Mucosa of rectum (tissue), 2 donors: ENCODE data around the gene TP53BP2.
A peak's percentile ranks its signal among the peaks of the same experiment; 100 is the strongest.
"Not testable (repeated sequence)": the region's sequence is repeated elsewhere in the genome, so short reads cannot be mapped to it uniquely, and the experiment has no call there.

Experiments
- H3K27ac ChIP-seq, 2 donors: one replicate each; pipeline ENCODE4 v1.7.0; 2013; ENCODE audit warnings: inconsistent platforms in 2 of 2, low read depth in 2 of 2, low read length in 2 of 2
- H3K27me3 ChIP-seq, 2 donors: one replicate each; pipeline ENCODE4 v1.7.0; 2013; ENCODE audit warnings: low read length in 2 of 2; ENCODE audit not compliant: control insufficient read depth in 2 of 2, insufficient read depth in 2 of 2
- H3K36me3 ChIP-seq, 2 donors: one replicate each; pipeline ENCODE4 v1.7.0; 2013; ENCODE audit warnings: low read length in 2 of 2; ENCODE audit not compliant: control insufficient read depth in 2 of 2, insufficient read depth in 2 of 2
- H3K4me1 ChIP-seq, 2 donors: one replicate each; pipeline ENCODE4 v1.7.0; 2013; ENCODE audit warnings: low read length in 2 of 2, mild to moderate bottlenecking in 1 of 2; ENCODE audit not compliant: control insufficient read depth in 2 of 2, insufficient read depth in 2 of 2
- H3K4me3 ChIP-seq, 2 donors: one replicate each; pipeline ENCODE4 v1.7.0; 2013; ENCODE audit warnings: low read length in 2 of 2
- H3K9ac ChIP-seq, 2 donors: one replicate each; pipeline ENCODE4 v1.7.0; 2013; ENCODE audit warnings: low read length in 2 of 2, low read depth in 1 of 2, mild to moderate bottlenecking in 1 of 2
- H3K9me3 ChIP-seq, 2 donors: one replicate each; pipeline ENCODE4 v1.7.0; 2013; ENCODE audit warnings: low read length in 2 of 2; ENCODE audit not compliant: control insufficient read depth in 2 of 2
- donor health status: healthy.
- donor health status: Normal muscosa, but diverticular disease.

The TP53BP2 gene

GRCh38 chr1:223747838-223748335 is 97.9 kb downstream of the TP53BP2 start:
- Histone ChIP-seq H3K4me3 (no peak overlapping the region), H3K36me3 (peaks cover 60 to 68% of the 10 kb centered on the region in 2 donors), H3K4me1 (peaks cover 14 to 15% of the 10 kb centered on the region in 2 donors), H3K27me3 (no peaks in the 10 kb centered on the region), H3K9me3 (no peaks in the 10 kb centered on the region), H3K27ac (peak overlapping the region; percentile 53 to 62), H3K9ac (peak overlapping the region; percentile 35 to 73)

GRCh38 chr1:223745731-223746130 is 100.0 kb downstream of the TP53BP2 start:
- peaks cover 16% of the 10 kb centered on the region in 2 donors for H3K4me1 ChIP-seq
- no peaks in the 10 kb centered on the region for H3K9me3 ChIP-seq
- H3K36me3 ChIP-seq = peaks cover 46 to 49% of the 10 kb centered on the region in 2 donors
- H3K27ac ChIP-seq = no peak overlapping the region
- H3K27me3 ChIP-seq = no peaks in the 10 kb centered on the region
- H3K4me3 ChIP-seq = no peak overlapping the region
- no peak overlapping the region for H3K9ac ChIP-seq

DNA sequence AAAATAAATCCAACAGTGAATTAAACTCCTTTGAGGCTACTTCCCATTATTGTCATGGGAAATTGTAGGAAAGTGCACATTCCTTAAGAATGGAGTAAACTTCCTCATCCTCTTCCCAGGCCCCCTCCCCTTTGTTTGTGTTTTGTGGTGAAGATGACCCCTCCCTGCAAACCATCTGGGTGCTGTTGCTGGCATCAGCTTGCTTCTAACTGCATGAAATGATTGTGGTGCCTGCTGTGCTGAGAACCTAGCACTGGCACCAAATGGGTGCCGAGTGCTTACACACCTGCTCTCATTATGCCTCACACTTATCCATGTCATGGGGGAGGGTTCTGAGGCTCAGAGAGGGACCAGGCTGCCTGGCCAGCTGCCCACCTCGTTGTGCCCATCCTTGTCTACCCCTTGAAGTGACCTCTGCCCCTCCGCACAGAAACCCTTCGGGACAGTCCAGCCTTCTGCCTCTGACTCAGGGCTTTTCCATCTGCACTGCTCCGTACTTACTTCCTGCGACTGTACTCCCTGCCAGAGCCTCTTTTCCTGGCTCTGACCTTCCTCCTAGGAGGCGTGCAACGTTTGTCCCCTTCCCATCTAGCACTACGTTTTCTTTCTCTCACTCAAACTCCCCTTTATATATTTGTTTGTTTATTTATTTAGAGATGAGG is 102.8 kb downstream of the TP53BP2 start:
- Histone ChIP-seq H3K4me1 (peaks cover 23 to 24% of the 10 kb centered on the region in 2 donors), H3K27ac (no peak overlapping the region), H3K4me3 (no peak overlapping the region), H3K9me3 (no peaks in the 10 kb centered on the region), H3K36me3 (peaks cover 35 to 43% of the 10 kb centered on the region in 2 donors), H3K27me3 (no peaks in the 10 kb centered on the region), H3K9ac (no peak overlapping the region)

GRCh38 chr1:223741861-223742260 is 103.9 kb downstream of the TP53BP2 start:
- peaks cover 30 to 34% of the 10 kb centered on the region in 2 donors for H3K36me3 ChIP-seq
- no peak overlapping the region for H3K4me3 ChIP-seq
- no peaks in the 10 kb centered on the region for H3K27me3 ChIP-seq
- H3K9me3 ChIP-seq = no peaks in the 10 kb centered on the region
- H3K9ac ChIP-seq = no peak overlapping the region
- H3K4me1 ChIP-seq = peaks cover 27 to 29% of the 10 kb centered on the region in 2 donors
- H3K27ac ChIP-seq = no peak overlapping the region

- H3K9me3 ChIP-seq, H3K27me3 ChIP-seq: not testable (repeated sequence)
- peak overlapping the region in 1 of 2 donors; percentile 8 for H3K4me3 ChIP-seq
- peak overlapping the region in 1 of 2 donors; percentile 65 for H3K9ac ChIP-seq
- peaks cover 27 to 34% of the 10 kb centered on the region in 2 donors for H3K4me1 ChIP-seq
- peaks cover 21% of the 10 kb centered on the region in 2 donors for H3K36me3 ChIP-seq
- peak overlapping the region; percentile 87 to 95 for H3K27ac ChIP-seq
Observed at GRCh38 chr1:223740038-223740736, 105.6 kb downstream of the TP53BP2 start.

DNA sequence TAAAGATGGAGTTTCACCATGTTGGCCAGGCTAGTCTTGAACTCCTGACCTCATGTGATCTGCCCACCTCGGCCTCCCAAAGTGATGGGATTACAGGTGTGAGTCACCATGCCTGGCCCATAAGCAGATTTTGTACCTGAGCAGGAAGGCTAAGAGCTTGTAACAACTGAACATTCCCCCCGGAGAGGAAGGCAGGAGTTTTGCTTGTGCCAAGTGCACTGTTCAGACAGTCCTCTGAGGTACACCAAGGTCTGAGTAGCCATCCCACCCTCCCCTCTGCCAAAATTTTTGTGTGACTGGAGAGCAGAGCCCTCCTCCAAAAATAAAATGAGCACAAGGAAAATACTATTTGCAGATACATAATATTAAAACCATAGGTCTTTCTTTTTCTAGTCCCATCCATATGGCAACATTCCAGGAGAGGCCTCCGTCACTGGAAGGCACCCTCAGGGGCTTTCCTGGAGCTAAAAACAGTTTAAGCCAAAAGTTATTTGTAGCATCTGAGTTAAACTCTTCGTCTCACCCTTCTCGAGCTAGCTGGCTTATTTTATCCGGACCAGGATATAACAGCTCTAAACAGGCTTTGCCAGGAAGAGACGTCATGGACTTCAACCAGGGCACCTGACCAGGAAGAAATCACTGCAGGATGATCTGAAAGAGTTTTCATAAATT is 106.2 kb downstream of the TP53BP2 start:
- H3K4me3 ChIP-seq = no peak overlapping the region
- H3K9ac ChIP-seq = peak overlapping the region; percentile 24 to 65
- peaks cover 15 to 17% of the 10 kb centered on the region in 2 donors for H3K36me3 ChIP-seq
- peaks cover 27 to 39% of the 10 kb centered on the region in 2 donors for H3K4me1 ChIP-seq
- H3K27me3 ChIP-seq = no peaks in the 10 kb centered on the region
- H3K9me3 ChIP-seq = no peaks in the 10 kb centered on the region
- peak overlapping the region; percentile 87 to 95 for H3K27ac ChIP-seq

DNA sequence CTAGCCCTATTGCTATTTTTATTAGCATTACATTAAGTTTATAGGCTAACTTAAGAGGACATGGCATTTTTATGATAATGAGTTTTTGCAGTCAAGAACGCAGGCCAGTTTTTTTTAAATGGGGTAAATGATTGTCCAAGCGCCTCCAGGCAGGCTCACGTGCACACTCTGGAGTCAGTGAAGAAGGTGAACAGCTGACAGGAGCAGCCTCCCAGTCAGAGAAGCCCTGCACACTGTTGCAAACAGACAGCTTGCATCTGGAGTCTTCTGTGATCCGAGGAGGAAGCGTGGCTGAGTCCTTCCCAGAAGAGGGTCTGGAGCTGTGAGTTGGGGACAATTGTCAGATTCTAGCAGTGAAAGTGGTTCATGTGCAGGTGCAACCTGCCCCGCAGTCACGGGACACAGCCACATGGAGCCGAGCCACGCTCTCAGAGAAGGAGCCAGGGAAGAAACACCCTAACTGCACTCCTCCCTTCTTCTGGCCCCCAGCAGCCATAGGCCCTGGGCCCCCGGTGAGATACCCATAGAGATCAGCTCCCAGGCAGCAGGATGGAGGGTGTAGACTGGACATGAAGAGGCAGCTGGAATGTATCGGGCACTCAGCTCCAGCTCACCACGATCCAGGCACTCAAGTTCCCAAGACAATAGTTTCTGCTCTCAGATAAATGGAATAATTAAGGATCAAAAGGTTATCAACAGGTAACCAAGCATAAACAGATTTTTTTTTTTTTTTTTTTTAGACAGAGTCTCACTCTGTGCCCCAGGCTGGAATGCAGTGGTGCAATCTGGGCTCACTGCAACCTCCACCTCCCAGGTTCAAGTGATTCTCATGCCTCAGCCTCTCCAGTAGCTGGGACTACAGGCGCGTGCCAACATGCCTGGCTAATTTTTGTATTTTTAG is 107.0 kb downstream of the TP53BP2 start:
- peak overlapping the region; percentile 1 to 65 for H3K9ac ChIP-seq
- peaks cover 29 to 47% of the 10 kb centered on the region in 2 donors for H3K4me1 ChIP-seq
- peak overlapping the region; percentile 87 to 95 for H3K27ac ChIP-seq
- H3K36me3 ChIP-seq = peaks cover 9 to 11% of the 10 kb centered on the region in 2 donors
- H3K9me3 ChIP-seq = no peaks in the 10 kb centered on the region
- peak overlapping the region in 1 of 2 donors; percentile 2 for H3K4me3 ChIP-seq
- no peaks in the 10 kb centered on the region for H3K27me3 ChIP-seq

DNA sequence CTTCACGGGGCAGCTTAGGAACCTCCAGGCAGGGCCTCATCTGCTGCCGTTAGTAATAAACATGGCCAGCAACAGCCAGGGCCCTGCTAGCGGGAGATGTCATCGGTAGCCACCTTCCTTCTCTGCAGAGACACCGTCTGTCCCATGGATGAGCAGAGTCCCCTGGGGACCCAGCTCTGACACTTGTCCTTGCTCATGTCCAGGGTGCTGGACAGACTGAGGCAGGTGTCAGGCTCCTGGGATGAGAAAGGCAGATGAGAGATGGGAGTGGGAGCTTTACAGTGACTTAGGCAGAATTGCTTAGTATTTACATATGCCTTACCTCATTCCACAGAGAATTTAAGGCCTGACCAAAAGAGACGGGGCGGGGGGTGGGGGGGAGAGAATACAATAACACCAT is 108.4 kb downstream of the TP53BP2 start:
- peak overlapping the region in 1 of 2 donors; percentile 33 for H3K9ac ChIP-seq
- peaks cover 39 to 61% of the 10 kb centered on the region in 2 donors for H3K4me1 ChIP-seq

GRCh38 chr1:223736638-223737037 is 109.1 kb downstream of the TP53BP2 start:
- not testable (repeated sequence) for H3K4me3 ChIP-seq, H3K27ac ChIP-seq, H3K36me3 ChIP-seq, H3K9ac ChIP-seq, H3K27me3 ChIP-seq, H3K9me3 ChIP-seq
- peaks cover 40 to 67% of the 10 kb centered on the region in 2 donors for H3K4me1 ChIP-seq

More for the DNA sequence above, 108.4 kb downstream of the TP53BP2 start:
- Histone ChIP-seq H3K9me3 (no peaks in the 10 kb centered on the region), H3K27me3 (no peaks in the 10 kb centered on the region), H3K36me3 (peaks cover 2 to 3% of the 10 kb centered on the region in 2 donors), H3K4me3 (no peak overlapping the region), H3K27ac (peak overlapping the region in 1 of 2 donors; percentile 11)
